ENCODE measurements around the gene FBXL7. TPM values are rescaled to one million over a fixed set of nuclear protein-coding genes. Genes with fewer than 3 reads are reported as not detected.

FBXL7 gene
- total RNA-seq, 1 donor from 2014 or later, result 4.4 TPM

DNA sequence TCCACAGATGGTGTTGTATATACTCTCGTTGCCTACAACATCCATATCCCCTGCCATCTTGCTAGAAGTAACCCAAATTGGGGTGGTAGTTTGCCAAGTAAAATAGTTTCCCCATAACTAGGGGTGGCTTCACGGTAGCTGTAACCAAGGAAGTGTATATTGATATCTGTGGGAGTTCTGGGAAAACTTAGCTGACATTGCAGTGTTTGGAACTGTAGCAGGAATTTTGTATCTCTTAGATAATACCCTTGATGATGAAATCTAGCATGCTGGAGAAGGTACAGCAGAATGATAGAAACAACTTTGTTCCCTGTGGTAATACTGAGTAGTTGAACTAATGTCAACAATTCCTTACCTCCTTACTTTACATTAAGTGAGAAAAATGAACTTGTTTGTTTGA is 29.8 kb downstream of the FBXL7 start:
- no peaks in the 10 kb centered on the region for H3K36me3 ChIP-seq (ENCODE audit: control insufficient read depth, insufficient read depth, low read length)
- H3K27me3 ChIP-seq (ENCODE audit: control insufficient read depth, insufficient read depth, low read length), result no peaks in the 10 kb centered on the region
- DNase-seq (ENCODE audit: low read depth), result no peak
- TF ChIP-seq, protein P1, sequence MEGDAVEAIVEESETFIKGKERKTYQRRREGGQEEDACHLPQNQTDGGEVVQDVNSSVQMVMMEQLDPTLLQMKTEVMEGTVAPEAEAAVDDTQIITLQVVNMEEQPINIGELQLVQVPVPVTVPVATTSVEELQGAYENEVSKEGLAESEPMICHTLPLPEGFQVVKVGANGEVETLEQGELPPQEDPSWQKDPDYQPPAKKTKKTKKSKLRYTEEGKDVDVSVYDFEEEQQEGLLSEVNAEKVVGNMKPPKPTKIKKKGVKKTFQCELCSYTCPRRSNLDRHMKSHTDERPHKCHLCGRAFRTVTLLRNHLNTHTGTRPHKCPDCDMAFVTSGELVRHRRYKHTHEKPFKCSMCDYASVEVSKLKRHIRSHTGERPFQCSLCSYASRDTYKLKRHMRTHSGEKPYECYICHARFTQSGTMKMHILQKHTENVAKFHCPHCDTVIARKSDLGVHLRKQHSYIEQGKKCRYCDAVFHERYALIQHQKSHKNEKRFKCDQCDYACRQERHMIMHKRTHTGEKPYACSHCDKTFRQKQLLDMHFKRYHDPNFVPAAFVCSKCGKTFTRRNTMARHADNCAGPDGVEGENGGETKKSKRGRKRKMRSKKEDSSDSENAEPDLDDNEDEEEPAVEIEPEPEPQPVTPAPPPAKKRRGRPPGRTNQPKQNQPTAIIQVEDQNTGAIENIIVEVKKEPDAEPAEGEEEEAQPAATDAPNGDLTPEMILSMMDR (IDR thresholded peaks at IDR 0.05; ENCODE audit: insufficient read depth, low read length, poor library complexity, severe bottlenecking), result no peak
- no peak overlapping the region for H3K4me3 ChIP-seq (ENCODE audit: low read depth, low read length)

DNA sequence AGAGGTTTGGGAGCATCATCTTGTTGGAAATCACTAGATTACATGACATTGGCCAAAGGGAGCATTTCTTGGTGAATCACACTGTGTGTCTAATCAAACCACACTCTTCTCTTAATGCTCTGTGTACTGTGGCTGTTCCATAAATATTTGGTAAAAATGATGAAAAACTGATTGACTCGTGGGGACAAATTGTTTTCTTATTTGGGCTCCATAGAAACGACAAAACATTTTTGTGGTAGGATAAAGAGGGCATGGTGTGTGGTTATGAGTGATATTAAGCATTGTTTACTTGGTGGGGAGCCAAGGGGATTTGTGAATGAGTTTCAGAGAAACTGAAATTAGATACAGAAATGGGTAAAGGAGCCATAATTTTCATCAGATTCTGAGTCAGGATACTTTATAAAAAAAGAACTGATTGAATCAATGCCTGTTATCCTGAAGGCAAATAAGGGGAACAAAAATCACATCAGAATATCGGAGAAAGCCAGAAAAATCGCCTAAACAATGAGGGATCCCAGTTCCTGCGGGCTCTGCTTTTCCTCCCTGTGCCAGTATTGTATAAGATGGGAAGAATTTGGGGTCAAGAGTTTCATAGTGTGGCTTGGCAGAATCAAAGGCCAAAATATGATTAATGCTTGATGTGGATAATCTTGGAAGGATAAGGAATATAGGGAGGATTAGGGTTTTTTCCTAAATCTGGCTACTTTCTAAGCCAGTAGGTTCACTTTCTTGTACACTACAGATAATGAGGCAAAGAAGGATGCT is 33.3 kb downstream of the FBXL7 start:
- TF ChIP-seq, protein P1 (IDR thresholded peaks at IDR 0.05; ENCODE audit: insufficient read depth, low read length, poor library complexity, severe bottlenecking), result no peak

DNA sequence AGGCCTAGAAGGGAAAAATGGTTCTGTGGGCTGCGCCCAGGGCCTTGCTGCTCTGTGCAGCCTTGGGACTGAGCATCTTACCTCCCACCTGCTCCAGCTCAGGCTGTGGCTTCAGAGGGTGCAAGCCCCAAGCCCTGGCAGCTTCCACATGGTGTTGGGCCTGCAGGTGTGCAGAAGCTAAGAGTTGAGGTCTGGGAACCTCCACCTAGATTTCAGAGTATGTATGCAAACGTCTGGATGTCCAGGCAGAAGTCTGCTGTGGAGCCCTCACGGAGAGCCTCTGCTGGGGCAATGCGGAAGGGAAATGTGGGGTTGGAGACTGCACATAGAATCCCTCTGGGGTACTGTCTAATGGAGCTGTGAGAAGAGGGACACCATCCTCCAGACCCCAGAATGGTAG is 36.0 kb downstream of the FBXL7 start:
- H3K36me3 ChIP-seq (ENCODE audit: control insufficient read depth, insufficient read depth, low read length), result no peaks in the 10 kb centered on the region
- no peak for DNase-seq (ENCODE audit: low read depth)
- no peaks in the 10 kb centered on the region for H3K27me3 ChIP-seq (ENCODE audit: control insufficient read depth, insufficient read depth, low read length)
- TF ChIP-seq, protein P1 (IDR thresholded peaks at IDR 0.05; ENCODE audit: insufficient read depth, low read length, poor library complexity, severe bottlenecking), result no peak
- no peak overlapping the region for H3K4me3 ChIP-seq (ENCODE audit: low read depth, low read length)

More for the DNA sequence above, 33.3 kb downstream of the FBXL7 start:
- no peaks in the 10 kb centered on the region for H3K27me3 ChIP-seq (ENCODE audit: control insufficient read depth, insufficient read depth, low read length)
- H3K4me3 ChIP-seq (ENCODE audit: low read depth, low read length), result no peak overlapping the region
- H3K36me3 ChIP-seq (ENCODE audit: control insufficient read depth, insufficient read depth, low read length), result no peaks in the 10 kb centered on the region
- no peak for DNase-seq (ENCODE audit: low read depth)

DNA sequence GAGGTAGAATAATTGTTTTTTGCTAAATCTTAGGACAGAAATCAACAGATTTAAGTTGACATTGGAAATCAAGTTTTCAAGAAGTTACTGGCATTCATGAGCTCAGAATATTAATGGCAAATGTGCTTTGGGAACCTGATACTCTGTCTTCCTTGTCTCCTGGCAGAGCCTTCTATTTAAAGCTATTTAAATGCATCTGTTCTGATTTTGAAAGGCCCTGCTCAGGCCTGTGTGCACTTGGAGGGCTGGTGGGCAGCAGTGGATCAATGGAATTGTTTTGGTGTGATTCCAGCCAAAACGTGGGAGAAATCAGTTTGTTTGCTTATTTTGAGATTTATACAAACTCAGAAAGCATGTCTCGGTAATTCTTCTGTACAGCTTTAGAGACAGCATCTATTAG is 38.5 kb downstream of the FBXL7 start:
- TF ChIP-seq, protein P1 (IDR thresholded peaks at IDR 0.05; ENCODE audit: insufficient read depth, low read length, poor library complexity, severe bottlenecking), result no peak
- Histone ChIP-seq H3K27me3 (ENCODE audit: control insufficient read depth, insufficient read depth, low read length) (no peaks in the 10 kb centered on the region), H3K36me3 (ENCODE audit: control insufficient read depth, insufficient read depth, low read length) (no peaks in the 10 kb centered on the region), H3K4me3 (ENCODE audit: low read depth, low read length) (no peak overlapping the region)
- DNase-seq (ENCODE audit: low read depth), result no peak

DNA sequence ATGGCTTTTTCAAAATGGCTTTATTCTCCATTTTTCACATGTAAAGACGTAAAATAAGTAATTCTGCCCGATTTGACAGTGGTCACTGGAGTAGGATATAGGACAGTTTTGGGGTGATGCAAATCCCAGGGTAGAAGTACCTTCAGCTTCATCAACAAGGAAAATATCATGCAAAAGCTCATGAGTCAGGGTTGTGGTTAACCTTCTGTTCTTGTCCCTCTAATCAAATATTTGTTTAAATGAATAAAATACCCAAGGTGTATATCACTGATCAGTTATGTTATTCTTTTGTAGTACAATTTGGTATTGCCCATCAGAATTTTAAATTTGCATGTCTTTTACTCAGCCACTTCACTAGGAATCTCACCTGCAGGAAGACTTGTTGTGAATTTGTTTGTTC is 40.0 kb downstream of the FBXL7 start:
- Histone ChIP-seq H3K36me3 (ENCODE audit: control insufficient read depth, insufficient read depth, low read length) (no peaks in the 10 kb centered on the region), H3K4me3 (ENCODE audit: low read depth, low read length) (no peak overlapping the region), H3K27me3 (ENCODE audit: control insufficient read depth, insufficient read depth, low read length) (no peaks in the 10 kb centered on the region)
- DNase-seq (ENCODE audit: low read depth), result no peak
- TF ChIP-seq, protein P1 (IDR thresholded peaks at IDR 0.05; ENCODE audit: insufficient read depth, low read length, poor library complexity, severe bottlenecking), result no peak

DNA sequence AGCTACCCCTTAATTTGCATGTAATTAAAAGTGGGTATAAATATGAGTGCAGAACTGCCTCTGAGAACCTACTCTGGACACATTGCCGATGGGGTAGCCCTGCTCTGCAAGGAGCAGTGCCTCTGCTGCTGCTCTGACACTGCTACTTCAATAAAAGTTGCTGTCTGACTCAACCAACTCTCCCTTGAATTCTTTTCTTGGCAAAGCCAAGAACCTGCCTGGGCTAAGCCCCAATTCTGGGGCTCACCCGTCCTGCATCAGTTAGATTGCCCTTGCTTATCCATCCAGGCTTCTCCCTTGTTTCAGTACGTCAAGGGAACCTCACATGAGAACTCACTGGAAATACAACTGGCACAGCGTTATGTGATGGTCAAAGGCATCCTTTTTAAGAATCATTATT is 44.1 kb downstream of the FBXL7 start:
- TF ChIP-seq, protein P1 (IDR thresholded peaks at IDR 0.05; ENCODE audit: insufficient read depth, low read length, poor library complexity, severe bottlenecking), result no peak
- H3K4me3 ChIP-seq (ENCODE audit: low read depth, low read length), result no peak overlapping the region
- H3K36me3 ChIP-seq (ENCODE audit: control insufficient read depth, insufficient read depth, low read length), result no peaks in the 10 kb centered on the region
- H3K27me3 ChIP-seq (ENCODE audit: control insufficient read depth, insufficient read depth, low read length), result no peaks in the 10 kb centered on the region
- no peak for DNase-seq (ENCODE audit: low read depth)

Data from kidney epithelial cell (primary cell).